Spinal cord (tissue), 10 donors: ENCODE data around the gene HIPK2. TPM values are rescaled to one million over a fixed set of nuclear protein-coding genes. Genes with fewer than 3 reads are reported as not detected.

Experiments used
- DNase-seq, 6 donors: peaks; one replicate each; pipeline versions ENCODE4 v3.0.0 to v3.0.0-alpha.2; 2013 to 2015; ENCODE audit warnings: low spot score in 6 of 6, low read depth in 4 of 6
- H3K27ac ChIP-seq: one replicate; pipeline ENCODE4 v1.5.1; 2013; ENCODE audit warnings: low read depth, low read length, control low read depth
- H3K27me3 ChIP-seq: one replicate; pipeline ENCODE4 v1.6.1; 2013; ENCODE audit warnings: low read length; ENCODE audit not compliant: control insufficient read depth, insufficient read depth
- H3K36me3 ChIP-seq: one replicate; pipeline ENCODE4 v1.6.1; 2013; ENCODE audit warnings: low read length; ENCODE audit not compliant: control insufficient read depth, insufficient read depth
- H3K4me1 ChIP-seq: one replicate; pipeline ENCODE4 v1.6.1; 2013; ENCODE audit warnings: low read length; ENCODE audit not compliant: control insufficient read depth, insufficient read depth
- H3K4me3 ChIP-seq: one replicate; pipeline ENCODE4 v1.5.1; 2013; ENCODE audit warnings: low read depth, low read length, control low read depth
- H3K9me3 ChIP-seq: one replicate; pipeline ENCODE4 v1.6.1; 2013; ENCODE audit warnings: low read length; ENCODE audit not compliant: control insufficient read depth, insufficient read depth
- WGBS: methylation state at CpG from one replicate; pipeline ENCODE4 v1.1.5; 2013; ENCODE audit warnings: missing lambda C conversion rate; ENCODE audit not compliant: insufficient coverage; 5-methylcytosine and 5-hydroxymethylcytosine counted together
- polyA plus RNA-seq, 2 donors: library from polyadenylated mRNA; unstranded; fragments of 120-200 nt; gene quantifications; one replicate each; pipeline ENCODE4 v1.2.1, GENCODE V29; 2013; ENCODE audit not compliant: insufficient read length in 2 of 2
- total RNA-seq, 2 donors: library from RNA; depleted of rRNA in 1 of 2; stranded (reverse); fragments of 120-200 nt in 1 of 2; fragments of >200 nt in 1 of 2; gene quantifications; one replicate each; pipeline versions ENCODE4 v1.2.3 to v1.2.4, GENCODE V29; 2013 to 2014
- donor health status: healthy.

Gene HIPK2
- total and polyA plus RNA-seq, 4 donors, result 52.6 to 142 (median 68.6) TPM

GRCh38 chr7:139721417-139721816 is 56.4 kb downstream of the HIPK2 start:
- WGBS, result 92% methylated on average over 3 of the region's 4 CpGs
- peaks cover 4% of the 10 kb centered on the region for H3K4me1 ChIP-seq
- no peaks in the 10 kb centered on the region for H3K27me3 ChIP-seq
- DNase-seq, result no peak
- H3K9me3 ChIP-seq, result no peaks in the 10 kb centered on the region
- H3K36me3 ChIP-seq, result peaks cover 4% of the 10 kb centered on the region
- H3K4me3 ChIP-seq, result no peak overlapping the region
- H3K27ac ChIP-seq, result no peak overlapping the region

GRCh38 chr7:139720705-139721231 is 57.0 kb downstream of the HIPK2 start:
- peaks cover 11% of the 10 kb centered on the region for H3K36me3 ChIP-seq
- no peak for DNase-seq
- H3K27me3 ChIP-seq, result no peaks in the 10 kb centered on the region
- no peaks in the 10 kb centered on the region for H3K9me3 ChIP-seq
- H3K4me3 ChIP-seq, result no peak overlapping the region
- H3K4me1 ChIP-seq, result peaks cover 4% of the 10 kb centered on the region
- 83% methylated on average over 9 of the region's 12 CpGs for WGBS
- no peak overlapping the region for H3K27ac ChIP-seq

GRCh38 chr7:139720186-139720585 is 57.6 kb downstream of the HIPK2 start:
- Histone ChIP-seq H3K9me3 (no peaks in the 10 kb centered on the region), H3K27ac (no peak overlapping the region), H3K4me3 (no peak overlapping the region), H3K27me3 (no peaks in the 10 kb centered on the region), H3K4me1 (peaks cover 4% of the 10 kb centered on the region), H3K36me3 (peaks cover 16% of the 10 kb centered on the region)
- no peak for DNase-seq
- WGBS, result 100% methylated on average over 2 of the region's 6 CpGs

DNA sequence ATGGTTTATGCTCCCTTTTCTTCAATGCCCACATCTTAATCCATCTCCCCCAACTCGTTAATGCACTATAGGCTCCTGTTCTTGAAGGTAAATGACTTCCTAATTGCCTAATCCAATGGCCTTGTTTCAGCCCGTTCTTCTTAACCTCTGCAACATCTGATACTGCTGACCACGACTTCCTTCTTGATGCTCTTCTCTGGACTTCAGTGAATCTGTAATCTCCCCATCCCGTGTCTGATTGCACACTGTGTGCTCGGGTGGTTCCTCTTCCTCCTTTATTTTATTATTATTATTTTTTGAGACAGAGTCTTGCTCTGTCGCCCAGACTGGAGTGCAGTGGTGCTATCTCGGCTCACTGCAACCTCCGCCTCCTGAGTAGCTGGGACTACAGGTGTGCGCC is 58.9 kb downstream of the HIPK2 start:
- DNase-seq, result no peak
- H3K27ac ChIP-seq, result no peak overlapping the region
- H3K27me3 ChIP-seq, result no peaks in the 10 kb centered on the region
- no peak overlapping the region for H3K4me3 ChIP-seq
- H3K9me3 ChIP-seq, result no peaks in the 10 kb centered on the region
- peaks cover 16% of the 10 kb centered on the region for H3K4me1 ChIP-seq
- WGBS, result 95% methylated on average over 7 of the region's 9 CpGs
- peaks cover 30% of the 10 kb centered on the region for H3K36me3 ChIP-seq

DNA sequence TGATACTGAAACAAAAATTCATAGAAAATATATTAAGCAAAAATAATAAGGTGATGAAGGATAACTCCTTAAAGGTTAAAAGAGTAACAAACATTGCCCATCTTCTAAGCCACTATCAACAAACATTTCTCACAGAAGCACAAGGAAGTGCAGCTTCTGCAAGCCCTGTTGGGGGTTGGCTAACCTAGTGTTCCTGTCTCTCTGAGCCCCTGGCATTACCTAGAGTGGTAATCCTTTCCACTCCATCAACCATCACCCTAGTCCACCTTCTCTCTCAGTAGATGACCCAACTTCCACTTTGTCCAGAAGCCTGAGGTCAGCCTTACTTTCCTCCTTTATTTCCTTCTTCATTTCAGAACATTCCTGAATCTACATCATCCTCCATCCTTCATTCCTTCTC is 59.7 kb downstream of the HIPK2 start:
- no peaks in the 10 kb centered on the region for H3K27me3 ChIP-seq
- no peak for DNase-seq
- peaks cover 24% of the 10 kb centered on the region for H3K4me1 ChIP-seq
- no peak overlapping the region for H3K27ac ChIP-seq
- H3K4me3 ChIP-seq, result no peak overlapping the region
- H3K9me3 ChIP-seq, result no peaks in the 10 kb centered on the region
- peaks cover 34% of the 10 kb centered on the region for H3K36me3 ChIP-seq

DNA sequence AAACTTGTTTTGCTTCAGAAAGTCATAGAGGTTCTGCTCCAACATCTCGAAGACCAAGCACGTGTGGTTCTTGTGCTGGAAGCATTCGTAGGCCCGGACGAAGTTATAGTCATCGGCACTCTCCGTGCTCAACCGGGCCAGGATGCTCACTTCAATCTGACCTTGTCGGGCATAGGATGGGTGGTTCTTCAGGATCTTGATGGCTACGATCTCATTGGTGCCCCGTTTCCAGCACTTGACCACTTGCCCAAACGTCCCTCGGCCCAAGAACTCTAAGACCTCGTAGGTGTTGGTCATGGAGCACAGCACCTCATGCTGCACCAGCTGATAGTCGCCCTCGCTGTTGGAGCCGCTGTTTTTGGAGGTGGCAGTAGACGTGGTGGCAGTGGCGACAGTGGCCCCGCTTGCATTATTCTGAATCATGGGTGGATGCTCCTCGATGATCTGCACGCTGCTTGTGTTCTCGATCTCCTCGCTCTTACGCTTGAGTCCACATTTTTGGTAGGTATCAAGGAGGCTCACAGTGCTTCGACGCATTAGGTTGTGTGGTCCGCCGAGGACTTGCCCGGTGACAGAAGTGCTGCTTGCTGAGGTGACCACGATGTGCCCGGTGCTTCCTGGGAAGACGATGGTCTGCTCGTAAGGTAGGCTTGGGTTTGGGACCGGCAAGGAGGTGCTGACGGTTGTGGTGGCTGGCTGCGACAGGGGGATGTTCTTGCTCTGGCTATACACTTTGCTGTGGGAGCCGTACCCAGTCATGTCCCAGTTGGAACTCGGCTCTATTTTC is 61.4 kb downstream of the HIPK2 start:
- Histone ChIP-seq H3K27me3 (no peaks in the 10 kb centered on the region), H3K4me3 (no peak overlapping the region), H3K9me3 (no peaks in the 10 kb centered on the region), H3K27ac (no peak overlapping the region), H3K4me1 (peaks cover 38% of the 10 kb centered on the region), H3K36me3 (peaks cover 37% of the 10 kb centered on the region)
- 98% methylated on average over 36 of the region's 39 CpGs for WGBS
- DNase-seq, result no peak

DNA sequence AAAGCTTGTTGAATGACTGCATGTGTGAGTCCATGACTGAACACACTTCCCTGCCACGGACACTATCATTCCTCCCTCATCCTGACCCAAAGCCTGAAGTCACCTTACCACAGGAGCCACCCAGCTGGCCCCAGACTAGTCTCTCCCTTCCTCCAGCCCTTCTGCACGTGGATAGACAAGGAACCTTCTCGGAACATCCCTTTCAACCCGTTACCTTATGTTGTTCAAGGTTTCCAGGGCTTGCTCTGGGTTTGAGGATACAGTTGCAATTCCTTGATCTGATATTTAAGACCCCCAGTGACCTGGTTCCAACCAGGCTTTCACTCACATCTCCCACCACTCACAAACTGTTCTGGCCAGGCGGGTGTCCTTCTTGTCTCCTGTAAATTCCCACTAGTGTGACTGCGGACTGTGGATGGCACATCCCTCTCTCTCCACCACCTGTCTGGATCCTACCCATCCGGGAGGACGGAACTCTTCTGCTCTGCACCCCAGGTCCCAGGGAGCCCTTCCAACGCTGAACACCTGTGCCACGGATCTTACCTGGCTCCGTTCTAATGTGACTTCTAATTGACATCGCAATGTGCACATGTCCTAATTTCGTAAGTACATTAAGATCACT is 62.5 kb downstream of the HIPK2 start:
- H3K4me3 ChIP-seq, result no peak overlapping the region
- DNase-seq, result no peak
- H3K4me1 ChIP-seq, result peaks cover 34% of the 10 kb centered on the region
- peaks cover 37% of the 10 kb centered on the region for H3K36me3 ChIP-seq
- no peaks in the 10 kb centered on the region for H3K9me3 ChIP-seq
- no peak overlapping the region for H3K27ac ChIP-seq
- no peaks in the 10 kb centered on the region for H3K27me3 ChIP-seq
- WGBS, result 96% methylated on average over 13 of the region's 13 CpGs

DNA sequence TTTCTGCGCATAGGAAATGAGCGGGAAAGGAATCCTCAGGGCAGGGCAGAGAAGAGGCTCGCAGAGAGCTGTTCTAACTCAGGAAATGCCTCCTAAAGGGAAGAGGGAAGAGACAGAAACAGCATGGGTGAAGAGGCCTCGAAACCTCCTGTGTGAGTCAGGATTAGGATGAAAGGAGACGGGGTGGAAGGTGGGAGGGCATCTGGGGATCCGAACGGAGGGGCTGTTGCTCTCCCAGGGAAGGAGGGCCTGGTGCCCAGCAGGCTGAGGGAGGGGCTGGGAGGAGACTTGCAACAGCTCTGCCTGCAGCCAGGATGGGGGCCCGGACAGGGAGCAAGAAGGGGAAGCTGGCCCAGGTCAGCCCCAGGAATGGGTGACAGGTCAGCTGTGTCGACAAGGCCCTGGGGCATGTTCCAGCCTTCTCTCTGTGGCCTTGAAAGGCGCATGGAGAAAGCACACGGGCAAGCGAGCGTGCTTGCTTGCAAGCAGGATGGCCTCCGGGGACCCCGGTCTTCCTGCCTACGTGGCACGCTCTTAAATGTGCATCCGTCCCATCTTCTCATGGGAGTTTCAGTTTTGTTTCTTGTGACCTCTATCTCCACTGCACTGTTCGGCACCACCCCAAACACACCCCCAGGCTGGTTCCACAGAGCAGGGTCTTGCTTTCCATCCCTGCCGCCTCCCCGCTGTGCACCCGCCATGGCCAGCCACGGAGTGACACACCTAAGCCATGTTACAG is 63.5 kb downstream of the HIPK2 start:
- DNase-seq, result no peak
- WGBS, result 65% methylated on average over 19 of the region's 23 CpGs
- Histone ChIP-seq H3K4me3 (no peak overlapping the region), H3K27ac (peak overlapping the region; percentile 50), H3K27me3 (no peaks in the 10 kb centered on the region), H3K36me3 (peaks cover 37% of the 10 kb centered on the region), H3K4me1 (peaks cover 37% of the 10 kb centered on the region), H3K9me3 (no peaks in the 10 kb centered on the region)

DNA sequence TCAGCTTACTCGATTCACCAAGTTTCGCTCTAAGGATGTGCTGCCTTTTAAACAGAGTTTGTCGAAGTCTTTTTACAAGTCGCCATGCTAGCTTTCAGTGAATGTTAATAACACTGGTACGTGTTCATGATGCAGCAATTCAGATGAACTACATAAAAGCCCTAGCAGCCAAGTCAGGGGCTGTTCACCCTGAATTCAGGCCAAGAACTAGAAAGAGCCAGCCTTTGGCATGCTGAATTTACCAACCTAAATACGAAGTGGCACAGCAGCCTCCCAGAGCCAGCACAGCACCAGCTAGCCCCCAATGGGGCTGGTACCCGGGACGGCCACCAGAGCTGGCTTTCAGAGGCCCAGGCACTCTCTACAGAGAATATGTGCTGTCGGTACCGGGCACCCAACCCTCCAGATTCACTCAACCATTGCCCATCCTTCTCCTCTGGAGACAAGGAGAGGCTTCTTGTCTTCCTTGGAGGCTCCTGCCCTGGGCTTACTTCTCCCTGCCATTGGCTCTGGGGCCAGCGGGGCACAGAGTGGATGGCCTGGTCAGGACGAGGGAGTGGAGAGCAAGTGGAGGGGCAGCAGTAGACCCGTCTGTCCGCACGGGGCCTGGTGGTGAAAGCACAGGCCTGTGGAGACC is 64.2 kb downstream of the HIPK2 start:
- 55% methylated on average over 13 of the region's 15 CpGs for WGBS
- no peak overlapping the region for H3K4me3 ChIP-seq
- peak overlapping the region; percentile 50 for H3K27ac ChIP-seq
- peak in 1 of 6 donors; percentile 71 for DNase-seq
- peaks cover 38% of the 10 kb centered on the region for H3K4me1 ChIP-seq
- peaks cover 37% of the 10 kb centered on the region for H3K36me3 ChIP-seq
- H3K9me3 ChIP-seq, result no peaks in the 10 kb centered on the region
- H3K27me3 ChIP-seq, result no peaks in the 10 kb centered on the region
